HG03280 (cell line): ENCODE results near the gene CSHL1.
"Not testable (repeated sequence)": the region's sequence is repeated elsewhere in the genome, so short reads cannot be mapped to it uniquely, and the experiment has no call there.

Source experiments
- ATAC-seq: cut with Tn5 transposase; IDR thresholded peaks from one replicate; pipeline ENCODE4 v1.9.1; 2021; ENCODE audit warnings: mild to moderate bottlenecking, moderate library complexity; ENCODE audit not compliant: unreplicated experiment

Gene CSHL1

GRCh38 chr17:63940584-63940983 is 29.5 kb upstream of the CSHL1 start:
- no peak for ATAC-seq

- no peak for ATAC-seq
These were observed 28.8 kb upstream of the CSHL1 start for GRCh38 chr17:63939884-63940283.

- no peak for ATAC-seq
These were observed 28.3 kb upstream of the CSHL1 start for GRCh38 chr17:63939401-63939800.

- ATAC-seq: no peak
These were observed 26.9 kb upstream of the CSHL1 start for GRCh38 chr17:63937920-63938319.

GRCh38 chr17:63937319-63937718 is 26.3 kb upstream of the CSHL1 start:
- no peak for ATAC-seq

GRCh38 chr17:63934183-63935112 is 23.4 kb upstream of the CSHL1 start:
- no peak for ATAC-seq

GRCh38 chr17:63933598-63933997 is 22.5 kb upstream of the CSHL1 start:
- ATAC-seq: no peak

- no peak for ATAC-seq
These were observed 21.7 kb upstream of the CSHL1 start for GRCh38 chr17:63932721-63933120.

- ATAC-seq: peak; percentile 81
These were observed 21.0 kb upstream of the CSHL1 start, which contains the start of gene CD79B for GRCh38 chr17:63931981-63932561. Gene CD79B, minus strand, starts transcription at chr17:63932331. Its CDS starts 70 bp downstream, at chr17:63932261.

GRCh38 chr17:63930951-63931575 is 20.0 kb upstream of the CSHL1 start:
- ATAC-seq: peak; percentile 45

- no peak for ATAC-seq
These were observed 19.1 kb upstream of the CSHL1 start for GRCh38 chr17:63929860-63930766.

GRCh38 chr17:63928966-63929695 is 18.1 kb upstream of the CSHL1 start:
- ATAC-seq: no peak

GRCh38 chr17:63928172-63928666 is 17.2 kb upstream of the CSHL1 start:
- no peak for ATAC-seq

GRCh38 chr17:63927464-63928171 is 16.6 kb upstream of the CSHL1 start:
- ATAC-seq: no peak

- ATAC-seq: no peak
These were observed 15.1 kb upstream of the CSHL1 start for GRCh38 chr17:63926164-63926563.

- ATAC-seq: no peak
These were observed 14.6 kb upstream of the CSHL1 start for GRCh38 chr17:63925615-63926014.

GRCh38 chr17:63922402-63922801 is 11.3 kb upstream of the CSHL1 start:
- ATAC-seq: not testable (repeated sequence)

GRCh38 chr17:63920779-63921178 is 9.7 kb upstream of the CSHL1 start:
- ATAC-seq: not testable (repeated sequence)

- ATAC-seq: not testable (repeated sequence)
These were observed 9.0 kb upstream of the CSHL1 start for GRCh38 chr17:63920050-63920449.
